H1 (cell line): ENCODE measurements around the gene ACSL6. TPM values are rescaled to one million over a fixed set of nuclear protein-coding genes. Genes with fewer than 3 reads are reported as not detected.

Source experiments
- CTCF ChIA-PET: fragments of 300-600 bp; sonication (Branson Sonifier 250); formaldehyde crosslinking; loops from one replicate; lab custom pipeline; 2021; ENCODE audit not compliant: partially characterized antibody; lab: Charles Lee
- POLR2A ChIA-PET: fragments of 300-600 bp; sonication (Branson Sonifier 250); formaldehyde crosslinking; loops from one replicate; lab custom pipeline; 2021; ENCODE audit warnings: inconsistent platforms; ENCODE audit not compliant: partially characterized antibody; lab: Charles Lee
- DNase-seq, 2 experiments: peaks; one replicate each; pipeline versions ENCODE4 v3.0.0 to v3.0.0-alpha.2; 2010 to 2022; ENCODE audit warnings: low spot score in 2 of 2, low read depth in 1 of 2, mixed read lengths in 1 of 2
- FAIRE-seq: peaks from 2 replicates; lab custom pipeline; 2011; peaks lifted over from hg19 to GRCh38; lab: Jason Lieb, UNC
- H2AFZ ChIP-seq: 2 replicates; pipeline ENCODE4 v1.8.1; 2012; ENCODE audit warnings: low read length, inconsistent platforms
- H2AK5ac ChIP-seq: 2 replicates; pipeline ENCODE4 v1.6.1; 2013; ENCODE audit warnings: low read depth, low read length
- H2BK120ac ChIP-seq: replicated peaks from 2 replicates; pipeline ENCODE3; 2013; ENCODE audit warnings: low read depth, low read length, inconsistent platforms
- H2BK12ac ChIP-seq: 2 replicates; pipeline ENCODE4 v1.6.1; 2013; ENCODE audit warnings: low read depth, low read length
- H2BK15ac ChIP-seq: 2 replicates; pipeline ENCODE4 v1.6.1; 2013; ENCODE audit warnings: low read length
- H2BK20ac ChIP-seq: 2 replicates; pipeline ENCODE4 v1.6.1; 2013; ENCODE audit warnings: low read length
- H2BK5ac ChIP-seq: 2 replicates; pipeline ENCODE4 v1.6.1; 2013; ENCODE audit warnings: low read depth, low read length
- H3K14ac ChIP-seq: 2 replicates; pipeline ENCODE4 v1.6.1; 2013; ENCODE audit warnings: inconsistent platforms; ENCODE audit not compliant: insufficient read length
- H3K18ac ChIP-seq: 2 replicates; pipeline ENCODE4 v1.6.1; 2013; ENCODE audit warnings: low read length; ENCODE audit errors: extremely low read depth
- H3K23ac ChIP-seq: 2 replicates; pipeline ENCODE4 v1.6.1; 2013; ENCODE audit warnings: inconsistent platforms; ENCODE audit not compliant: insufficient read length
- H3K23me2 ChIP-seq: 2 replicates; pipeline ENCODE4 v1.6.1; 2013; ENCODE audit warnings: low read depth, low read length
- H3K27ac ChIP-seq: 2 replicates; pipeline ENCODE4 v1.6.1; 2011; ENCODE audit warnings: low read depth, low read length, inconsistent platforms
- H3K27me3 ChIP-seq, 4 experiments: replicated peaks in 1 of 4; 1 replicate in 1 of 4; 2 replicates in 3 of 4; pipeline versions ENCODE4 v1.6.1 to v1.8.1; 2011 to 2013; ENCODE audit warnings: low read length in 3 of 4, mild to moderate bottlenecking in 3 of 4, inconsistent platforms in 2 of 4, mixed read lengths in 2 of 4, moderate library complexity in 1 of 4; ENCODE audit not compliant: control insufficient read depth in 3 of 4, insufficient read depth in 3 of 4; ENCODE audit errors: extremely low read depth in 1 of 4
- H3K36me3 ChIP-seq, 4 experiments: 2 replicates each; pipeline versions ENCODE4 v1.6.1 to v1.8.1; 2011 to 2013; ENCODE audit warnings: mild to moderate bottlenecking in 4 of 4, low read length in 3 of 4, moderate library complexity in 2 of 4, control low read depth in 1 of 4, inconsistent platforms in 1 of 4; ENCODE audit not compliant: insufficient read depth in 4 of 4, control insufficient read depth in 2 of 4
- H3K4ac ChIP-seq: replicated peaks from 2 replicates; pipeline ENCODE3; 2013; ENCODE audit warnings: low read length, low read depth, mixed read lengths, inconsistent platforms; ENCODE audit not compliant: insufficient read length
- H3K4me1 ChIP-seq, 4 experiments: replicated peaks in 1 of 4; 1 replicate in 1 of 4; 2 replicates in 3 of 4; pipeline versions ENCODE4 v1.6.1 to v1.8.1; 2011 to 2013; ENCODE audit warnings: low read length in 3 of 4, inconsistent platforms in 2 of 4, mixed read lengths in 1 of 4; ENCODE audit not compliant: insufficient read depth in 4 of 4, control insufficient read depth in 3 of 4
- H3K4me2 ChIP-seq, 2 experiments: 2 replicates each; pipeline versions ENCODE4 v1.6.1 to v1.8.1; 2011 to 2013; ENCODE audit warnings: low read depth in 2 of 2, low read length in 2 of 2, control low read depth in 1 of 2, inconsistent platforms in 1 of 2, mild to moderate bottlenecking in 1 of 2; ENCODE audit not compliant: insufficient read depth in 1 of 2
- H3K4me3 ChIP-seq, 4 experiments: fragments of 200-600, 300-600 bp in 1 of 4; sonication (generic), shearing (Covaris generic), sonication (Bioruptor Twin) in 1 of 4; 2 replicates each; pipeline versions ENCODE4 v1.5.1 to v1.8.1; 2011 to 2016; ENCODE audit warnings: low read length in 4 of 4, low read depth in 3 of 4, control low read depth in 2 of 4, inconsistent platforms in 2 of 4, mild to moderate bottlenecking in 2 of 4, mixed read lengths in 1 of 4, moderate library complexity in 1 of 4; ENCODE audit not compliant: insufficient read depth in 2 of 4; ENCODE audit errors: extremely low read depth in 1 of 4
- H3K56ac ChIP-seq: replicated peaks from 2 replicates; pipeline ENCODE3; 2013; ENCODE audit warnings: low read depth, mild to moderate bottlenecking, mixed read lengths, low read length, inconsistent platforms; ENCODE audit not compliant: insufficient read length
- H3K79me1 ChIP-seq: 2 replicates; pipeline ENCODE4 v1.6.1; 2013; ENCODE audit warnings: low read depth, low read length, control low read depth
- H3K79me2 ChIP-seq, 2 experiments: 2 replicates each; pipeline versions ENCODE4 v1.6.1 to v1.8.1; 2012 to 2013; ENCODE audit warnings: low read length in 2 of 2, mild to moderate bottlenecking in 2 of 2, inconsistent platforms in 1 of 2; ENCODE audit not compliant: insufficient read depth in 2 of 2, control insufficient read depth in 1 of 2
- H3K9ac ChIP-seq, 4 experiments: replicated peaks in 1 of 4; 1 replicate in 1 of 4; 2 replicates in 3 of 4; pipeline versions ENCODE4 v1.6.1 to v1.8.1; 2011 to 2013; ENCODE audit warnings: low read depth in 3 of 4, low read length in 3 of 4, control low read depth in 2 of 4, mild to moderate bottlenecking in 2 of 4, moderate library complexity in 2 of 4, inconsistent platforms in 1 of 4; ENCODE audit errors: extremely low read depth in 1 of 4
- H3K9me3 ChIP-seq, 2 experiments: 2 replicates each; pipeline versions ENCODE4 v1.6.1 to v1.8.1; 2012 to 2013; ENCODE audit warnings: mild to moderate bottlenecking in 2 of 2, moderate library complexity in 2 of 2, control low read depth in 1 of 2, inconsistent platforms in 1 of 2, low read depth in 1 of 2, low read length in 1 of 2, mixed read lengths in 1 of 2; ENCODE audit not compliant: insufficient read depth in 2 of 2
- H4K20me1 ChIP-seq, 2 experiments: replicated peaks in 1 of 2; 2 replicates each; pipeline versions ENCODE3 to v1.8.1; 2011 to 2013; ENCODE audit warnings: inconsistent platforms in 2 of 2, low read length in 2 of 2, mild to moderate bottlenecking in 1 of 2; ENCODE audit not compliant: insufficient read depth in 2 of 2, control insufficient read depth in 1 of 2
- H4K5ac ChIP-seq: 2 replicates; pipeline ENCODE4 v1.6.1; 2013; ENCODE audit warnings: low read length, low read depth, mixed read lengths, inconsistent platforms; ENCODE audit not compliant: insufficient read length
- H4K8ac ChIP-seq: 2 replicates; pipeline ENCODE4 v1.8.0; 2013; ENCODE audit warnings: mild to moderate bottlenecking, moderate library complexity, low read length, inconsistent platforms; ENCODE audit not compliant: insufficient read depth; ENCODE audit errors: extremely low read depth
- H4K91ac ChIP-seq: replicated peaks from 2 replicates; pipeline ENCODE3; 2013; ENCODE audit warnings: low read length, mixed read lengths, inconsistent platforms; ENCODE audit not compliant: insufficient read length
- BRCA1 ChIP-seq: IDR thresholded peaks from 2 replicates; pipeline ENCODE4 v1.6.1; 2012; ENCODE audit warnings: low read depth, low read length, improper control_type of control experiment
- CHD1 ChIP-seq: IDR thresholded peaks from 2 replicates; pipeline ENCODE4 v1.6.1; 2012; ENCODE audit warnings: low read depth, low read length, improper control_type of control experiment
- KDM5A ChIP-seq: fragments of 200-600 bp; IDR thresholded peaks from 2 replicates; pipeline ENCODE4 v1.7.1; 2012; ENCODE audit warnings: mild to moderate bottlenecking, low read length, inconsistent platforms, mixed read lengths
- PHF8 ChIP-seq: fragments of 200-600 bp; sonication (generic); conservative IDR thresholded peaks from 2 replicates; pipeline ENCODE4 v1.7.1; 2012; ENCODE audit warnings: low read depth, mild to moderate bottlenecking, inconsistent platforms, low read length, moderate library complexity
- POU5F1 ChIP-seq: IDR thresholded peaks from 2 replicates; pipeline ENCODE4 v1.6.1; 2011; ENCODE audit warnings: low read depth, mild to moderate bottlenecking, low read length, moderate library complexity
- RNF2 ChIP-seq: fragments of 200-900, 300-1000 bp; sonication (generic); IDR thresholded peaks from 2 replicates; pipeline ENCODE4 v1.7.1; 2016; ENCODE audit warnings: borderline replicate concordance, low read depth, mild to moderate bottlenecking, antibody characterized with exemption, low read length; ENCODE audit not compliant: poor library complexity, severe bottlenecking; ENCODE audit errors: missing control alignments
- SIN3A ChIP-seq, 2 experiments: IDR thresholded peaks in 1 of 2; conservative IDR thresholded peaks in 1 of 2; 2 replicates each; pipeline ENCODE4 v1.6.1; 2011 to 2012; ENCODE audit warnings: low read length in 2 of 2, improper control_type of control experiment in 1 of 2, low read depth in 1 of 2, mild to moderate bottlenecking in 1 of 2
- SUZ12 ChIP-seq: fragments of 200-600 bp; sonication (generic); IDR thresholded peaks from 2 replicates; pipeline ENCODE4 v1.6.1; 2012; ENCODE audit warnings: mild to moderate bottlenecking, inconsistent platforms, low read length, moderate library complexity, mixed read lengths
- WGBS, 2 experiments: shearing (Covaris generic) in 1 of 2; methylation state at CpG; one replicate each; pipeline versions ENCODE4 v1.1.6 to v1.1.7; 2013 to 2015; ENCODE audit warnings: low lambda C conversion rate in 2 of 2, mixed read lengths in 2 of 2, inconsistent platforms in 1 of 2, low coverage in 1 of 2, missing lambda C conversion rate in 1 of 2; ENCODE audit not compliant: insufficient replicate concordance in 2 of 2, insufficient coverage in 1 of 2, insufficient read length in 1 of 2; ENCODE audit errors: extremely low coverage in 1 of 2, missing lambda C conversion rate in 1 of 2; 5-methylcytosine and 5-hydroxymethylcytosine counted together
- polyA plus RNA-seq, 7 experiments: library from polyadenylated mRNA; depleted of rRNA in 3 of 7; stranded (reverse) in 5 of 7; unstranded in 2 of 7; fragments of >200 nt in 5 of 7; fragments of 200-250 nt in 2 of 7; gene quantifications; 1 replicate in 5 of 7; 2 replicates in 1 of 7; 4 replicates in 1 of 7; pipeline versions ENCODE4 v1.2.1 to v1.2.3, GENCODE V29; 2011 to 2013; ENCODE audit warnings: missing spikeins in 2 of 7, mixed read lengths in 2 of 7
- total RNA-seq: library from RNA; stranded (reverse); fragmentation: NEBNext Ultra II Directional; extraction: Animal tissue kit (Norgen Biotek cat#: 25700); gene quantifications from 2 replicates; pipeline ENCODE4 v1.2.1, GENCODE V29; 2021
- TF ChIP-seq, protein P1 (sequence below): IDR thresholded peaks from 2 replicates; pipeline ENCODE4 v1.6.1; 2011; ENCODE audit warnings: low read length, improper control_type of control experiment
- TF ChIP-seq, protein P2 (sequence below): IDR thresholded peaks from 2 replicates; pipeline ENCODE4 v1.6.1; 2012; ENCODE audit warnings: inconsistent platforms

ACSL6 gene
- total and polyA plus RNA-seq, 2 of the 8 experiments (the other 6 are each of a cell fraction or from before 2014, with no cell fraction given) = 2.3 to 2.4 TPM

DNA sequence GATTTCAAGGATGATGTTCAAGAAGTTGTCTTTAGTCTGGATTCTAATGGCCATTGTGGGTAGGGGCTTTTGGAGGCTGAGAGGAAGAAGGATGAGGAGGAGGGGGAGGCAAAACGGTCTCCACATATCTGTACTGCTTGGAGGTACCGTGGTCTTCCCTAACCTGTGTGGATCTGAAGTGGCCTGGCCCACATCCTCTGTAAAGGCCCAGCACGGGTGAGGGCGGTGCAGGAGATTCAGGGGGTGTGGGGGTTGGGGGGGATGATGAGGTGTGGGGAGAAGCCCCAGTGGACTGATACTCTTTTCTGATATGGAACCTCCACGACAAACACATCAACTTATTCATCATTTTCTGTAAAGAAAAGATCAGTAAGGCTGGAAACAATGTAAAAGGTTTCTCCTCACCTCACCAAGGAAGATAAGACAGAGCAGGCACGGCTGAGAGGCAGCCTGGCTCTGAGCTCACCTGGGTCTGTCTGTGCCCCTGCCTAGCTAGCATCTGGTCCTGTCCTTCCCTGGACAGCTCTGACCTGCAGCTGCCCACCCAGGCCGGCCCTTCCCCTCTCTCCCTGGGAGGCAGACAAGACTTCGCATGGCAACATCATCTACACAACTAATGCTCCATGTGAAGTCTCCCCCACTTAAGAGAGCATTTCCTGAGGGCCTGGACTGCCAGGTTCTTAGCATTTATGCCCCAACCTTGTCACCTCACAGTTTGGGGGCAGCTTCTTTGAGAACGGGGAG, 43.4 kb upstream of the ACSL6 start:
- no peak overlapping the region for H3K9ac ChIP-seq
- no peak overlapping the region for H2BK15ac ChIP-seq
- H3K4me1 ChIP-seq = no peaks in the 10 kb centered on the region; a peak in 1 of 7 replicates
- WGBS, 2 experiments = 93% methylated on average over 9 of the region's 9 CpGs; no CpG with 5 or more reads in 1 of the 2 experiments
- H3K23ac ChIP-seq = no peak overlapping the region
- no peak overlapping the region for H3K4ac ChIP-seq
- H3K4me2 ChIP-seq = no peak overlapping the region
- H2BK5ac ChIP-seq = no peak overlapping the region
- H2AK5ac ChIP-seq = no peak overlapping the region
- no peaks in the 10 kb centered on the region for H3K79me2 ChIP-seq
- ChIA-PET POLR2A (no interaction called here), CTCF (interaction anchor here (1.2 to 4.3 kb wide), 2 partner anchors 9 to 244 kb away, joined by 5 to 31 read pairs; no protein-coding TSS in a partner anchor)
- no peak overlapping the region for H3K4me3 ChIP-seq
- H2BK12ac ChIP-seq = no peak overlapping the region
- no peaks in the 10 kb centered on the region for H4K20me1 ChIP-seq
- H2AFZ ChIP-seq = no peak overlapping the region
- H3K79me1 ChIP-seq = no peaks in the 10 kb centered on the region
- H3K36me3 ChIP-seq = no peaks in the 10 kb centered on the region
- H3K23me2 ChIP-seq = no peaks in the 10 kb centered on the region
- no peak overlapping the region for H2BK20ac ChIP-seq
- H3K9me3 ChIP-seq = no peaks in the 10 kb centered on the region
- FAIRE-seq = no peak
- H2BK120ac ChIP-seq = no peak overlapping the region
- DNase-seq = no peak
- no peak overlapping the region for H3K27ac ChIP-seq
- no peak overlapping the region for H3K14ac ChIP-seq
- no peak overlapping the region for H4K91ac ChIP-seq
- no peaks in the 10 kb centered on the region for H3K27me3 ChIP-seq
- H4K8ac ChIP-seq = no peak overlapping the region
- no peak overlapping the region for H3K56ac ChIP-seq
- H3K18ac ChIP-seq = no peak overlapping the region
- no peak overlapping the region for H4K5ac ChIP-seq
- TF ChIP-seq, protein P1, sequence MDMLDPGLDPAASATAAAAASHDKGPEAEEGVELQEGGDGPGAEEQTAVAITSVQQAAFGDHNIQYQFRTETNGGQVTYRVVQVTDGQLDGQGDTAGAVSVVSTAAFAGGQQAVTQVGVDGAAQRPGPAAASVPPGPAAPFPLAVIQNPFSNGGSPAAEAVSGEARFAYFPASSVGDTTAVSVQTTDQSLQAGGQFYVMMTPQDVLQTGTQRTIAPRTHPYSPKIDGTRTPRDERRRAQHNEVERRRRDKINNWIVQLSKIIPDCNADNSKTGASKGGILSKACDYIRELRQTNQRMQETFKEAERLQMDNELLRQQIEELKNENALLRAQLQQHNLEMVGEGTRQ = no peak
- TF ChIP-seq POU5F1 = no peak
- TF ChIP-seq PHF8 = no peak
- no peak for TF ChIP-seq BRCA1
- TF ChIP-seq KDM5A = no peak
- TF ChIP-seq SIN3A (conservative IDR thresholded peaks at IDR 0.05 in 1 of 2, IDR thresholded peaks at IDR 0.05 in 1 of 2; ENCODE audit: low read depth in 1 of 2, low read length in 2 of 2) = no peak
- no peak for TF ChIP-seq SUZ12
- TF ChIP-seq CHD1 = no peak
- TF ChIP-seq RNF2 = no peak
- TF ChIP-seq, protein P2, sequence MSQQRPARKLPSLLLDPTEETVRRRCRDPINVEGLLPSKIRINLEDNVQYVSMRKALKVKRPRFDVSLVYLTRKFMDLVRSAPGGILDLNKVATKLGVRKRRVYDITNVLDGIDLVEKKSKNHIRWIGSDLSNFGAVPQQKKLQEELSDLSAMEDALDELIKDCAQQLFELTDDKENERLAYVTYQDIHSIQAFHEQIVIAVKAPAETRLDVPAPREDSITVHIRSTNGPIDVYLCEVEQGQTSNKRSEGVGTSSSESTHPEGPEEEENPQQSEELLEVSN = no peak
